Activated B cell treated with CpG ODN at 0.5 μM for 24 hours (primary cell): ENCODE results near the gene ARL4A. TPM values are rescaled to one million over a fixed set of nuclear protein-coding genes. Genes with fewer than 3 reads are reported as not detected.
"Not testable (repeated sequence)": the region's sequence is repeated elsewhere in the genome, so short reads cannot be mapped to it uniquely, and the experiment has no call there.

Source experiments
- ATAC-seq: fragments of 200-7000 bp; cut with Tn5 transposase; one replicate; pipeline ENCODE4 v1.10.0; 2021; ENCODE audit warnings: low read depth, mild to moderate bottlenecking, moderate library complexity
- CTCF ChIA-PET: fragments of 350-600 bp; sonication (Branson Sonifier 250); formaldehyde crosslinking; loops from one replicate; lab custom pipeline; 2021; ENCODE audit warnings: antibody characterized with exemption; lab: Charles Lee
- POLR2A ChIA-PET: fragments of 350-600 bp; sonication (Branson Sonifier 250); formaldehyde crosslinking; loops from one replicate; lab custom pipeline; 2021; ENCODE audit warnings: antibody characterized with exemption; lab: Charles Lee
- DNase-seq: peaks from one replicate; pipeline ENCODE4 v3.0.0; 2022
- H3K27ac Mint-ChIP-seq: one replicate; pipeline ENCODE4 v1.8.0; 2020; ENCODE audit warnings: mixed read lengths
- H3K27me3 Mint-ChIP-seq: one replicate; pipeline ENCODE4 v1.8.0; 2021; ENCODE audit warnings: mixed read lengths
- H3K36me3 Mint-ChIP-seq: one replicate; pipeline ENCODE4 v1.8.0; 2021; ENCODE audit warnings: low read depth, mixed read lengths
- H3K4me1 Mint-ChIP-seq: one replicate; pipeline ENCODE4 v1.8.0; 2021; ENCODE audit warnings: mixed read lengths
- H3K4me3 Mint-ChIP-seq: one replicate; pipeline ENCODE4 v1.8.0; 2020; ENCODE audit warnings: mild to moderate bottlenecking, mixed read lengths
- H3K9me3 Mint-ChIP-seq: one replicate; pipeline ENCODE4 v1.8.0; 2020; ENCODE audit warnings: mixed read lengths
- intact Hi-C: fragments of 100-400 bp; cut with micrococcal nuclease; formaldehyde crosslinking; loops from one replicate; pipeline ENCODE4 v1.15.1; 2024
- total RNA-seq: library from RNA; stranded (reverse); gene quantifications from 2 replicates; pipeline ENCODE4 v1.2.3, GENCODE V29; 2022
- TF ChIP-seq, protein P1 (sequence below): fragments of 200-600 bp; IDR thresholded peaks from one replicate; pipeline ENCODE4 v1.8.0; 2022; ENCODE audit warnings: antibody characterized with exemption, mild to moderate bottlenecking

Gene ARL4A
- total RNA-seq, 1 donor from 2014 or later, result 11.9 TPM

DNA sequence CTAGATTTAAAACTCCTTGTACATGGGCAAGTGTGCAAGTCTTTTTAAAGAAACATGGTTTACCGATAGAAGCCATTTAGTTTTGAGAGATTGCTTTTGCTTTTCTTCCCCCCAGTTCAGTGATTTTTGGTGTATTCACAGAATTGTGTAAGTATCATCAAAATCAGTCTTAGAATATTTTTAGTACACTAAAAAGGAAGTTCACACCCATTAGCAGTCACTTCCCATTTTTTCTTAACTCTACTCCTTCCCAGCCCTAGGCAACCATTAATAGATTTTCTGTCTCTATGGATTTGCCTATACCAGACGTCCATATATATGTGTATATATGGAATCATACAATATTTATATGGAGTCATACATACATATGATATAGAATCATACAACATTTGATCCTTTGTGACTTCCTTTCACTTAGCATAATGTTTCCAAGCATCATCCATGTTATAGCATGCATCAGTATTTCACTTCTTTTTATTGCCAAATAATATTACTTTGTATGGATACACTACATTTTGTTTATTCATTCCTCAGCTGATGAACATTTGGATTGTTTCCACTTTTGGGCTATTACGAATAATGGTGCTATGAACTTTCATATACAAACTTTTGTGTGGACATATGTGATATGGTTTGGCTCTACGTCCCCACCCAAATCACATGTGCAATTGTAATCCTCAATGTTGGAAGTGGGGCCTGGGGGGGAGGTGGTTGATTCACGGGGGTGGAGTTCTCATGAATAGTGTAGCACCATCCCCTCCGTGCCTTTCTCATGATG, 16.5 kb upstream of the ARL4A start:
- POLR2A ChIA-PET, result no interaction called here
- no peaks in the 10 kb centered on the region for H3K27me3 Mint-ChIP-seq
- peak overlapping the region; percentile 76 for H3K27ac Mint-ChIP-seq
- TF ChIP-seq, protein P1, sequence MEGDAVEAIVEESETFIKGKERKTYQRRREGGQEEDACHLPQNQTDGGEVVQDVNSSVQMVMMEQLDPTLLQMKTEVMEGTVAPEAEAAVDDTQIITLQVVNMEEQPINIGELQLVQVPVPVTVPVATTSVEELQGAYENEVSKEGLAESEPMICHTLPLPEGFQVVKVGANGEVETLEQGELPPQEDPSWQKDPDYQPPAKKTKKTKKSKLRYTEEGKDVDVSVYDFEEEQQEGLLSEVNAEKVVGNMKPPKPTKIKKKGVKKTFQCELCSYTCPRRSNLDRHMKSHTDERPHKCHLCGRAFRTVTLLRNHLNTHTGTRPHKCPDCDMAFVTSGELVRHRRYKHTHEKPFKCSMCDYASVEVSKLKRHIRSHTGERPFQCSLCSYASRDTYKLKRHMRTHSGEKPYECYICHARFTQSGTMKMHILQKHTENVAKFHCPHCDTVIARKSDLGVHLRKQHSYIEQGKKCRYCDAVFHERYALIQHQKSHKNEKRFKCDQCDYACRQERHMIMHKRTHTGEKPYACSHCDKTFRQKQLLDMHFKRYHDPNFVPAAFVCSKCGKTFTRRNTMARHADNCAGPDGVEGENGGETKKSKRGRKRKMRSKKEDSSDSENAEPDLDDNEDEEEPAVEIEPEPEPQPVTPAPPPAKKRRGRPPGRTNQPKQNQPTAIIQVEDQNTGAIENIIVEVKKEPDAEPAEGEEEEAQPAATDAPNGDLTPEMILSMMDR, result no peak
- no peak for DNase-seq
- intact Hi-C loops, result no loop called here
- CTCF ChIA-PET, result no interaction called here
- H3K36me3 Mint-ChIP-seq, result no peaks in the 10 kb centered on the region
- ATAC-seq, result no peak
- peak overlapping the region; percentile 36 for H3K4me3 Mint-ChIP-seq
- peaks cover 59% of the 10 kb centered on the region for H3K4me1 Mint-ChIP-seq
- no peaks in the 10 kb centered on the region for H3K9me3 Mint-ChIP-seq

- H3K36me3 Mint-ChIP-seq, ATAC-seq, CTCF ChIA-PET, H3K27me3 Mint-ChIP-seq, H3K4me3 Mint-ChIP-seq, DNase-seq, intact Hi-C loops, H3K27ac Mint-ChIP-seq, H3K9me3 Mint-ChIP-seq: not testable (repeated sequence)
- POLR2A ChIA-PET, result interaction anchor here (0.6 kb wide), 1 partner anchor 443 kb away, joined by 5 read pairs; no protein-coding TSS in a partner anchor
- H3K4me1 Mint-ChIP-seq, result peaks cover 43% of the 10 kb centered on the region
Observed at GRCh38 chr7:12673436-12673835, 14.0 kb upstream of the ARL4A start.

DNA sequence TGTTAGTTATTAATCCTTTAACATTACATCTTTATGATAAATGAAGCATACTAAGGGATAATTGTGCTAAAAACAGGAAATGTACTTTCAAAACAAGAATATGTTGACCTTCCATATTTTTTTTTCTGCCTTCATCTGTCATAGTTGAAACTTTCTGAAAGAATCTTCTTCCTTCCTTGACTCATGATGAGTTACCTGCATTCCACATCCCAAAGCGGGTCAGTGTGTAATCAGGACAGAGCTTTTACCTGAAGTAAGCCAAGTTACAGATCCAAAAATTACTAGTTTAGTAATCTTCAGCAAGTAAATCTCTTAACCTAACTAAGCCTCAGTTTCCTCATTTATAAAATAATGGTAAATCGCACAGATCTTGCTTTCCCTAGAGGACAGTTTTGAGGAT, 13.4 kb upstream of the ARL4A start:
- H3K4me3 Mint-ChIP-seq, result no peak overlapping the region
- TF ChIP-seq, protein P1, result no peak
- ATAC-seq (no peak), DNase-seq (no peak)
- H3K4me1 Mint-ChIP-seq, result peaks cover 39% of the 10 kb centered on the region
- H3K36me3 Mint-ChIP-seq, result no peaks in the 10 kb centered on the region
- ChIA-PET POLR2A (no interaction called here), CTCF (interaction anchor here (1.3 kb wide), 1 partner anchor 36 kb away, joined by 5 read pairs; no protein-coding TSS in a partner anchor)
- H3K27ac Mint-ChIP-seq, result no peak overlapping the region
- H3K27me3 Mint-ChIP-seq, result no peaks in the 10 kb centered on the region
- intact Hi-C loops, result no loop called here
- H3K9me3 Mint-ChIP-seq, result peaks cover 3% of the 10 kb centered on the region

GRCh38 chr7:12674861-12675260, 12.6 kb upstream of the ARL4A start:
- Mint-ChIP-seq H3K27ac (no peak overlapping the region), H3K36me3 (no peaks in the 10 kb centered on the region), H3K9me3 (peaks cover 3% of the 10 kb centered on the region), H3K27me3 (no peaks in the 10 kb centered on the region), H3K4me1 (peaks cover 31% of the 10 kb centered on the region), H3K4me3 (no peak overlapping the region)
- intact Hi-C loops, result no loop called here
- CTCF ChIA-PET, result interaction anchor here (1.2 to 1.6 kb wide), 5 partner anchors 8 to 588 kb away, joined by 4 to 5 read pairs (median 4); partner anchors contain the start of gene ARL4A
- DNase-seq (no peak), ATAC-seq (peak; percentile 57)
- TF ChIP-seq, protein P1, result no peak
- POLR2A ChIA-PET, result no interaction called here

DNA sequence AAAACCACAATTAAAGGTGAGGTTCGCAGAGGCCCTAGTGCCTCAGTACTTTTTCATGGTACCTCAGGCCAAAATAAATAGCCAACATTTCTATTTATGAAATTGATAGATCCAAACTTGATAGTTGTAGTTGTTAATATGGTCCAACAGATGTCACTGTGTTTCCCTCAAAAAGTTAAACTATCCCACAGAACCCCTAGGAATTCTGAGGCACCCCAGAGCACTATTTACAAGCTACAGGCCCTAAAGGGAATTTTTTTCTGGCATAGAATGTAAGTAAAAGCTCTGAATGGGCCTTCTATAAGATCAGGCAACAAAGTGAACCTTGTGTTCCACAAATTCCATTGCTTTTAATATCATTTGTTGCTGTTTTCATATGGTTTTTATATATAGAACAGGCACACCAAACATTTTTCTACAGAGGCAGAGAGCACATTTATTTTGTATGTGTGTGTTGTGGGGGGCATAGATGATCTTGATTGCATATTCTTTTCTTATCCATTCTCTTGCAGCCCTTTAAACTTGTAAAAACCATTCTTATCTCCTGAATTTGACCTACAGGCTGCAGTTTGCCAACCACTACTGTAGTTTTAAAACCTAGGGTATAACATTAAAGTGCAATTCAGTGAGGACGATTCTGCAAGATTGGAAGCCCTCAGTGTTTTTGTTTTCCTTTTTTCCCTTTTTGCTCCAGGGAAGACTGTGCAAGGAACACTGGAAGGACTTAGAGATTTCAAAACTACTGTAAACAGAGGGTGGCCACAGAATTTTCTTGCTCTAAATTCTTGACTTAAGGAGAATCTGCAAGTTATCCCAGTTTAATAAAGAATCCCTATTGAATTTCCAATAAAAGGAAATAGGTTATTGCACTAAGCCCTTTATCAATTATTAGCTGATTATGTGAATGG, 3.5 kb upstream of the ARL4A start:
- ATAC-seq, result no peak
- no peaks in the 10 kb centered on the region for H3K9me3 Mint-ChIP-seq

More for the DNA sequence above, 3.5 kb upstream of the ARL4A start:
- intact Hi-C loops, result no loop called here
- TF ChIP-seq, protein P1, result no peak
- no peaks in the 10 kb centered on the region for H3K27me3 Mint-ChIP-seq
- peaks cover 6% of the 10 kb centered on the region for H3K36me3 Mint-ChIP-seq
- POLR2A ChIA-PET, result no interaction called here
- H3K4me3 Mint-ChIP-seq, result no peak overlapping the region
- DNase-seq, result no peak
- CTCF ChIA-PET, result no interaction called here
- H3K27ac Mint-ChIP-seq, result no peak overlapping the region
- peaks cover 38% of the 10 kb centered on the region for H3K4me1 Mint-ChIP-seq
